Kasumi-1 (cell line): ENCODE measurements around the gene TMEM61.

Experiments used
- DNase-seq, 2 experiments: peaks; one replicate each; lab custom pipeline; 2025; lab: John Stamatoyannopoulos, UW

Gene TMEM61

GRCh38 chr1:55039342-55040082 lies 59.1 kb downstream of the TMEM61 start, which contains the start of gene PCSK9:
PCSK9 (plus strand) TSS chr1:55039548; CDS start chr1:55039838, 290 bp downstream.
- DNase-seq, result no peak

GRCh38 chr1:55040083-55040932 lies 59.9 kb downstream of the TMEM61 start:
- DNase-seq, result no peak

GRCh38 chr1:55040933-55041494 lies 60.6 kb downstream of the TMEM61 start:
- no peak for DNase-seq

GRCh38 chr1:55041613-55042012 lies 61.2 kb downstream of the TMEM61 start:
- DNase-seq, result no peak
